ENCODE results near the gene TSSC4.

DNA sequence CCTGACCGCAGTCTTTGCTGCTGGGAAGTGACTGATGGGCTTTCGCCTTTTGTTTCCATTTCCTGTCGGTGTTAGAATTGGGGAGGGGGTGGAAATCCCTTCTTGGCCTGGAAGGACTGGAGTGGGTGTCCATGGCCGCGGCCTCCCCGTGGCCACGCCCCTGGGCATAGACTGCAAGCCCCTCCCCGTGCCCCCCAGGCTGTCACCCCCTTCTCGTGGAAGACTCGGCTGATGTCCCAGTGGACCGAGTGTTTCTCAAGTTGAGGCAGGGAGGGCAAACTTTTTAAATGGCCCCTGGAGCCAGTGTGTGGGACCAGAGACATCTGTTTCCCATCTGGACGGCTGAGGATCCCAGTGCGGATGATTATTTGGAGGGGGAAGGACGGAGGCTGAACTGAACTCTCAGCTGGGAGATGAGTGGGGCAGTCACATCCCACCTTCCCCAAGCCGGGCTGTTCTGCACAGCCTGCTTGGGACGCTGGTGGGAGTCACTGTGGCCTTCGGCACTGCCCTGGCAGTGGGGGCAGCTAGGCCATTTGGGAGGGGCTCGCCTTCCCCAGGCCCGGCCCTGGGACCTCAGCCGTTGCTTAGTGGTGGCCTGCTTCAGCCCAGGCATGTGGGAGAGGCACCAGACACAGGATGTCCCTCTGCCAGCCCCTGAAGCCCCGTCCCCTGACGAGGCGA, 21.9 kb upstream of the TSSC4 start:
- TF ChIP-seq SRF (IDR thresholded peaks at IDR 0.05; ENCODE audit: low read depth, low read length) (no peak), ZBTB7B (CRISPR knock-in tag; IDR thresholded peaks at IDR 0.05) (no peak), SIN3A (IDR thresholded peaks at IDR 0.05; ENCODE audit: borderline replicate concordance, low read depth, low read length) (no peak), HDAC6 (IDR thresholded peaks at IDR 0.05; ENCODE audit: low read depth, low read length) (no peak), FOXP1 (IDR thresholded peaks at IDR 0.05) (no peak), FOXP1 (CRISPR knock-in tag; IDR thresholded peaks at IDR 0.05) (no peak), JUND (CRISPR knock-in tag; IDR thresholded peaks at IDR 0.05) (no peak), HNRNPUL1 (IDR thresholded peaks at IDR 0.05; ENCODE audit: low read depth, low read length) (no peak)
- TF ChIP-seq, protein P1, sequence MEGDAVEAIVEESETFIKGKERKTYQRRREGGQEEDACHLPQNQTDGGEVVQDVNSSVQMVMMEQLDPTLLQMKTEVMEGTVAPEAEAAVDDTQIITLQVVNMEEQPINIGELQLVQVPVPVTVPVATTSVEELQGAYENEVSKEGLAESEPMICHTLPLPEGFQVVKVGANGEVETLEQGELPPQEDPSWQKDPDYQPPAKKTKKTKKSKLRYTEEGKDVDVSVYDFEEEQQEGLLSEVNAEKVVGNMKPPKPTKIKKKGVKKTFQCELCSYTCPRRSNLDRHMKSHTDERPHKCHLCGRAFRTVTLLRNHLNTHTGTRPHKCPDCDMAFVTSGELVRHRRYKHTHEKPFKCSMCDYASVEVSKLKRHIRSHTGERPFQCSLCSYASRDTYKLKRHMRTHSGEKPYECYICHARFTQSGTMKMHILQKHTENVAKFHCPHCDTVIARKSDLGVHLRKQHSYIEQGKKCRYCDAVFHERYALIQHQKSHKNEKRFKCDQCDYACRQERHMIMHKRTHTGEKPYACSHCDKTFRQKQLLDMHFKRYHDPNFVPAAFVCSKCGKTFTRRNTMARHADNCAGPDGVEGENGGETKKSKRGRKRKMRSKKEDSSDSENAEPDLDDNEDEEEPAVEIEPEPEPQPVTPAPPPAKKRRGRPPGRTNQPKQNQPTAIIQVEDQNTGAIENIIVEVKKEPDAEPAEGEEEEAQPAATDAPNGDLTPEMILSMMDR (CRISPR knock-in tag; IDR thresholded peaks at IDR 0.05): no peak
- TF ChIP-seq, protein P2, sequence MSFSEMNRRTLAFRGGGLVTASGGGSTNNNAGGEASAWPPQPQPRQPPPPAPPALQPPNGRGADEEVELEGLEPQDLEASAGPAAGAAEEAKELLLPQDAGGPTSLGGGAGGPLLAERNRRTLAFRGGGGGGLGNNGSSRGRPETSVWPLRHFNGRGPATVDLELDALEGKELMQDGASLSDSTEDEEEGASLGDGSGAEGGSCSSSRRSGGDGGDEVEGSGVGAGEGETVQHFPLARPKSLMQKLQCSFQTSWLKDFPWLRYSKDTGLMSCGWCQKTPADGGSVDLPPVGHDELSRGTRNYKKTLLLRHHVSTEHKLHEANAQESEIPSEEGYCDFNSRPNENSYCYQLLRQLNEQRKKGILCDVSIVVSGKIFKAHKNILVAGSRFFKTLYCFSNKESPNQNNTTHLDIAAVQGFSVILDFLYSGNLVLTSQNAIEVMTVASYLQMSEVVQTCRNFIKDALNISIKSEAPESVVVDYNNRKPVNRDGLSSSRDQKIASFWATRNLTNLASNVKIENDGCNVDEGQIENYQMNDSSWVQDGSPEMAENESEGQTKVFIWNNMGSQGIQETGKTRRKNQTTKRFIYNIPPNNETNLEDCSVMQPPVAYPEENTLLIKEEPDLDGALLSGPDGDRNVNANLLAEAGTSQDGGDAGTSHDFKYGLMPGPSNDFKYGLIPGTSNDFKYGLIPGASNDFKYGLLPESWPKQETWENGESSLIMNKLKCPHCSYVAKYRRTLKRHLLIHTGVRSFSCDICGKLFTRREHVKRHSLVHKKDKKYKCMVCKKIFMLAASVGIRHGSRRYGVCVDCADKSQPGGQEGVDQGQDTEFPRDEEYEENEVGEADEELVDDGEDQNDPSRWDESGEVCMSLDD (CRISPR knock-in tag; IDR thresholded peaks at IDR 0.05; ENCODE audit: borderline replicate concordance): no peak
- TF ChIP-seq, protein P3, sequence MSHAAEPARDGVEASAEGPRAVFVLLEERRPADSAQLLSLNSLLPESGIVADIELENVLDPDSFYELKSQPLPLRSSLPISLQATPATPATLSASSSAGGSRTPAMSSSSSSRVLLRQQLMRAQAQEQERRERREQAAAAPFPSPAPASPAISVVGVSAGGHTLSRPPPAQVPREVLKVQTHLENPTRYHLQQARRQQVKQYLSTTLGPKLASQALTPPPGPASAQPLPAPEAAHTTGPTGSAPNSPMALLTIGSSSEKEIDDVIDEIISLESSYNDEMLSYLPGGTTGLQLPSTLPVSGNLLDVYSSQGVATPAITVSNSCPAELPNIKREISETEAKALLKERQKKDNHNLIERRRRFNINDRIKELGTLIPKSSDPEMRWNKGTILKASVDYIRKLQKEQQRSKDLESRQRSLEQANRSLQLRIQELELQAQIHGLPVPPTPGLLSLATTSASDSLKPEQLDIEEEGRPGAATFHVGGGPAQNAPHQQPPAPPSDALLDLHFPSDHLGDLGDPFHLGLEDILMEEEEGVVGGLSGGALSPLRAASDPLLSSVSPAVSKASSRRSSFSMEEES (CRISPR knock-in tag; IDR thresholded peaks at IDR 0.05): no peak

Measured in HepG2 (cell line).